H9 (cell line): ENCODE results near the gene WWC2. TPM values are rescaled to one million over a fixed set of nuclear protein-coding genes. Genes with fewer than 3 reads are reported as not detected.

Experiments
- DNase-seq: peaks from one replicate; pipeline ENCODE4 v3.0.0-alpha.2; 2017
- H2AFZ ChIP-seq: one replicate; pipeline ENCODE4 v1.6.1; 2013; ENCODE audit warnings: mild to moderate bottlenecking, low read length, control low read depth, moderate library complexity
- H2AK5ac ChIP-seq: 2 replicates; pipeline ENCODE4 v1.6.1; 2013; ENCODE audit warnings: low read length, control low read depth, mixed read lengths; ENCODE audit not compliant: insufficient read length
- H2BK120ac ChIP-seq: one replicate; pipeline ENCODE4 v1.6.1; 2013; ENCODE audit warnings: low read depth, mild to moderate bottlenecking, low read length, control low read depth, inconsistent platforms; ENCODE audit not compliant: poor library complexity, severe bottlenecking
- H2BK12ac ChIP-seq: 2 replicates; pipeline ENCODE4 v1.6.1; 2013; ENCODE audit warnings: low read length, control low read depth, mixed read lengths, low read depth; ENCODE audit not compliant: insufficient read length
- H2BK15ac ChIP-seq: 2 replicates; pipeline ENCODE4 v1.6.1; 2013; ENCODE audit warnings: low read depth, low read length, control low read depth
- H2BK20ac ChIP-seq: one replicate; pipeline ENCODE4 v1.6.1; 2013; ENCODE audit warnings: low read depth, mild to moderate bottlenecking, low read length, control low read depth, inconsistent platforms; ENCODE audit not compliant: poor library complexity, severe bottlenecking
- H2BK5ac ChIP-seq: 2 replicates; pipeline ENCODE4 v1.6.1; 2013; ENCODE audit warnings: low read length, control low read depth, mixed read lengths; ENCODE audit not compliant: insufficient read length
- H3K14ac ChIP-seq: 2 replicates; pipeline ENCODE4 v1.6.1; 2013; ENCODE audit warnings: low read length, control low read depth; ENCODE audit not compliant: insufficient read depth
- H3K18ac ChIP-seq: 2 replicates; pipeline ENCODE4 v1.6.1; 2013; ENCODE audit warnings: low read depth, mild to moderate bottlenecking, mixed read lengths, low read length, control low read depth; ENCODE audit not compliant: insufficient read length
- H3K23ac ChIP-seq: 2 replicates; pipeline ENCODE4 v1.6.1; 2013; ENCODE audit warnings: low read length, control low read depth, mixed read lengths, low read depth; ENCODE audit not compliant: insufficient read length
- H3K23me2 ChIP-seq: 2 replicates; pipeline ENCODE4 v1.6.1; 2013; ENCODE audit warnings: low read depth, mild to moderate bottlenecking, mixed read lengths, low read length, control low read depth; ENCODE audit not compliant: insufficient read length, poor library complexity, severe bottlenecking
- H3K27ac ChIP-seq: 2 replicates; pipeline ENCODE4 v1.5.1; 2013; ENCODE audit warnings: low read length, control low read depth, mixed read lengths, low read depth; ENCODE audit not compliant: insufficient read length
- H3K27me3 ChIP-seq: 2 replicates; pipeline ENCODE4 v1.6.1; 2013; ENCODE audit warnings: low read length, control low read depth, inconsistent platforms; ENCODE audit not compliant: insufficient read depth
- H3K4ac ChIP-seq: 2 replicates; pipeline ENCODE4 v1.6.1; 2013; ENCODE audit warnings: low read depth, mild to moderate bottlenecking, control low read depth, inconsistent platforms, low read length, moderate library complexity
- H3K4me1 ChIP-seq: 2 replicates; pipeline ENCODE4 v1.6.1; 2013; ENCODE audit warnings: low read length, control low read depth, inconsistent platforms; ENCODE audit not compliant: insufficient read depth
- H3K4me2 ChIP-seq: 2 replicates; pipeline ENCODE4 v1.6.1; 2013; ENCODE audit warnings: low read length, control low read depth, mixed read lengths; ENCODE audit not compliant: insufficient read length, insufficient read depth
- H3K56ac ChIP-seq: 2 replicates; pipeline ENCODE4 v1.6.1; 2013; ENCODE audit warnings: low read depth, mild to moderate bottlenecking, mixed read lengths, low read length, control low read depth; ENCODE audit not compliant: insufficient read length
- H3K79me1 ChIP-seq: 2 replicates; pipeline ENCODE4 v1.6.1; 2013; ENCODE audit warnings: low read depth, mild to moderate bottlenecking, moderate library complexity, low read length, control low read depth, inconsistent platforms; ENCODE audit not compliant: insufficient read depth, poor library complexity, severe bottlenecking
- H3K79me2 ChIP-seq: 2 replicates; pipeline ENCODE4 v1.6.1; 2013; ENCODE audit warnings: low read length, control low read depth, inconsistent platforms; ENCODE audit not compliant: insufficient read depth
- H3K9ac ChIP-seq: 2 replicates; pipeline ENCODE4 v1.6.1; 2013; ENCODE audit warnings: low read length, control low read depth, mixed read lengths; ENCODE audit not compliant: insufficient read length; ENCODE audit errors: extremely low read depth
- H3K9me3 ChIP-seq: one replicate; pipeline ENCODE4 v1.6.1; 2013; ENCODE audit warnings: low read depth, low read length, inconsistent platforms; ENCODE audit not compliant: control insufficient read depth
- H3T11ph ChIP-seq: one replicate; pipeline ENCODE4 v1.6.1; 2013; ENCODE audit warnings: mild to moderate bottlenecking, low read length, control low read depth, inconsistent platforms
- H4K20me1 ChIP-seq: one replicate; pipeline ENCODE4 v1.6.1; 2013; ENCODE audit not compliant: control insufficient read depth, insufficient read length, insufficient read depth
- H4K5ac ChIP-seq: 2 replicates; pipeline ENCODE4 v1.6.1; 2013; ENCODE audit warnings: low read depth, mild to moderate bottlenecking, mixed read lengths, low read length, control low read depth; ENCODE audit not compliant: insufficient read length
- H4K8ac ChIP-seq: replicated peaks from 2 replicates; pipeline ENCODE4 v1.6.1; 2013; ENCODE audit warnings: low read length, control low read depth, mixed read lengths, low read depth; ENCODE audit not compliant: insufficient read length
- H4K91ac ChIP-seq: 2 replicates; pipeline ENCODE4 v1.6.1; 2013; ENCODE audit warnings: low read depth, mild to moderate bottlenecking, moderate library complexity, mixed read lengths, low read length, control low read depth; ENCODE audit not compliant: insufficient read length
- H3K27ac Mint-ChIP-seq, 3 experiments: 2 replicates in 2 of 3; 3 replicates in 1 of 3; pipeline ENCODE4 v1.8.0; 2020 to 2021; ENCODE audit warnings: mixed read lengths in 3 of 3, mild to moderate bottlenecking in 1 of 3, moderate library complexity in 1 of 3
- H3K27me3 Mint-ChIP-seq: 2 replicates; pipeline ENCODE4 v1.8.0; 2021; ENCODE audit warnings: low read depth, mild to moderate bottlenecking, moderate library complexity, mixed read lengths
- H3K36me3 Mint-ChIP-seq, 3 experiments: 2 replicates in 2 of 3; 3 replicates in 1 of 3; pipeline ENCODE4 v1.8.0; 2020 to 2021; ENCODE audit warnings: low read depth in 3 of 3, mixed read lengths in 3 of 3; ENCODE audit not compliant: insufficient read depth in 1 of 3
- H3K4me1 Mint-ChIP-seq, 2 experiments: 2 replicates each; pipeline ENCODE4 v1.8.0; 2020; ENCODE audit warnings: mixed read lengths in 2 of 2
- H3K4me3 Mint-ChIP-seq, 2 experiments: 2 replicates in 1 of 2; 3 replicates in 1 of 2; pipeline ENCODE4 v1.8.0; 2020 to 2021; ENCODE audit warnings: mild to moderate bottlenecking in 2 of 2, mixed read lengths in 2 of 2, moderate library complexity in 1 of 2
- H3K9me3 Mint-ChIP-seq, 2 experiments: 2 replicates in 1 of 2; 3 replicates in 1 of 2; pipeline ENCODE4 v1.8.0; 2020; ENCODE audit warnings: mild to moderate bottlenecking in 2 of 2, mixed read lengths in 2 of 2, moderate library complexity in 1 of 2
- CTCF ChIP-seq: fragments of 200-600 bp; sonication (generic); conservative IDR thresholded peaks from 3 replicates; pipeline ENCODE4 v1.8.0; 2021; ENCODE audit warnings: antibody characterized with exemption, mild to moderate bottlenecking
- WGBS: extraction: QIAGEN DNeasy Blood & Tissue Kit; methylation state at CpG from one replicate; pipeline ENCODE4 v1.1.7; 2013; ENCODE audit warnings: missing lambda C conversion rate, low lambda C conversion rate, mixed read lengths; ENCODE audit not compliant: insufficient read length; ENCODE audit errors: extremely low coverage; 5-methylcytosine and 5-hydroxymethylcytosine counted together
- total RNA-seq: library from RNA; stranded (reverse); gene quantifications from 2 replicates; pipeline ENCODE4 v1.2.1, GENCODE V29; 2021

Gene WWC2
- total RNA-seq, 1 experiment from 2014 or later, result 106 TPM

DNA sequence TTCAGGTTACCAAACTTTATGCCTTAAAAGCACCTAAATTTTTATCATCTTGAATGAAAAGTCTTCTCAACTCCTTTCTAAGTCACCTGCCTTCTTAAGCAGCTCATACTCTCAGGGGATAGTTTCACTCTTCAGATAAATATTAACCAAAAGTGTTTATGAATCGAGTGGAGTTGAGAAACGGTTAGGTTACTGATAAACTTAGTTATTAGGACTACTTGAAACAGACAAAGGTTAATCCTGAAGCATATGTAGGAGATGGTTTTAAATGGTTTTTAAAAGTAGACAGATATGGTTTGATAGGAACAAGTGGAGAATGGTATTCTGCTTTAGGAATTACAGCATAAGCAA, 188.2 kb downstream of the WWC2 start:
- Histone ChIP-seq H2BK5ac (no peak overlapping the region), H4K20me1 (no peaks in the 10 kb centered on the region), H4K8ac (no peak overlapping the region), H2AK5ac (no peak overlapping the region), H2BK12ac (no peak overlapping the region), H3K27me3 (no peaks in the 10 kb centered on the region), H3K23ac (no peak overlapping the region), H2AFZ (no peak overlapping the region), H3T11ph (no peak overlapping the region), H2BK20ac (no peak overlapping the region), H3K4ac (no peak overlapping the region), H3K79me2 (no peaks in the 10 kb centered on the region), H3K23me2 (no peaks in the 10 kb centered on the region), H3K9ac (no peak overlapping the region), H3K79me1 (no peaks in the 10 kb centered on the region), H3K56ac (no peak overlapping the region), H2BK15ac (no peak overlapping the region), H3K14ac (no peak overlapping the region), H4K91ac (no peak overlapping the region), H2BK120ac (no peak overlapping the region), H3K27ac (no peak overlapping the region), H3K18ac (no peak overlapping the region), H3K4me2 (no peak overlapping the region), H3K4me1 (no peaks in the 10 kb centered on the region), H3K9me3 (no peaks in the 10 kb centered on the region), H4K5ac (no peak overlapping the region)
- Mint-ChIP-seq H3K36me3 (peaks cover 57 to 82% (median 80%) of the 10 kb centered on the region in 3 experiments), H3K4me1 (peaks cover 3 to 5% of the 10 kb centered on the region in 2 experiments; a peak in 3 of 4 replicates), H3K27ac (no peak overlapping the region), H3K4me3 (no peak overlapping the region), H3K9me3 (no peaks in the 10 kb centered on the region), H3K27me3 (no peaks in the 10 kb centered on the region; the same call in 1 of the 2 replicates)
- TF ChIP-seq CTCF, result no peak
- DNase-seq, result no peak
- WGBS, result 100% methylated on average over 1 of the region's 2 CpGs
